Left colon (tissue), 2 donors: ENCODE measurements around the gene CLDN10. TPM values are rescaled to one million over a fixed set of nuclear protein-coding genes. Genes with fewer than 3 reads are reported as not detected.
"Not testable (repeated sequence)": the region's sequence is repeated elsewhere in the genome, so short reads cannot be mapped to it uniquely, and the experiment has no call there.

ENCODE experiments used
- ATAC-seq: fragments of 200-7000 bp; cut with Tn5 transposase; one replicate; pipeline ENCODE4 v1.9.1; 2020; ENCODE audit warnings: mild to moderate bottlenecking, moderate library complexity
- DNase-seq, 2 donors: peaks; one replicate each; pipeline ENCODE4 v3.0.0-alpha.2; 2020
- intact Hi-C, 2 donors: fragments of 100-400 bp; cut with DNase I in 1 of 2; cut with micrococcal nuclease in 1 of 2; formaldehyde crosslinking; loops; one replicate each; pipeline versions ENCODE4 v1.11.2 to v1.14.0; 2022; cut with DNase I, micrococcal nuclease
- total RNA-seq, 2 donors: library from RNA; stranded (reverse); fragmentation: NEBNext Ultra II Directional; extraction: Animal tissue kit (Norgen Biotek cat#: 25700); gene quantifications; one replicate each; pipeline ENCODE4 v1.2.1, GENCODE V29; 2021
- donor health status: DM: no; HTN: no; CAD: no.
- donor health status: DM: yes; HTN: yes; CAD: no.

The CLDN10 gene
- total RNA-seq, 2 donors from 2014 or later, result 0.28 TPM; not detected in 1

DNA sequence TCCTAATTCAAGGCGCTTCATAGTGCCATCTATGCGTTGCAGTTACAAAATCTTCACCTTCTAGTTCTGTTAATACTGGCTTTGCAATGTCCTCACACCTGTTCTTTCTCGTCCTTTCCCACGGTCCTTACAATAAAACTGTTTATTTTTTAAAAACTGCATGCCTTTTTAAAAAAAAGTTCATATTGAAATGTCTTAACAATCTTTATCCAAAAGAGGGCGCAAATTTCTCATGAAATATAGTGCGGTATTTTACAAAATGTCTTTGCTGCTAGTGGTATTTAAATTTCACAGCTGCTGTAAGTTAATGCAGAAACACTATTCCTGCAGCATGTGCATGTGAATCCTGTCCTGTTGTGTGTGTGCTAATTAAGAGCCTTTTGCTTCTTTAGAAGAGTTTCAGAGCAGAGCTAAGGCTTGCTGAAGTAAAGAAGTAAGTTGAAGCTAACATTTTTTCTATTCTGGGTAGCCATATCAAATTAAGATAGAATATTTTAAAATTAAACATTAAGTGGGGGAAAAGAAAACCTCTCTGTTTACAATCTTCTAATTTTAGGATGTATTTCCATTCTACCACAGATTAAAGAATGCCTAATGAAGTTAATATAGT is 15.8 kb upstream of the CLDN10 start:
- ATAC-seq, result no peak
- no peak for DNase-seq
- intact Hi-C loops, result no loop called here

DNA sequence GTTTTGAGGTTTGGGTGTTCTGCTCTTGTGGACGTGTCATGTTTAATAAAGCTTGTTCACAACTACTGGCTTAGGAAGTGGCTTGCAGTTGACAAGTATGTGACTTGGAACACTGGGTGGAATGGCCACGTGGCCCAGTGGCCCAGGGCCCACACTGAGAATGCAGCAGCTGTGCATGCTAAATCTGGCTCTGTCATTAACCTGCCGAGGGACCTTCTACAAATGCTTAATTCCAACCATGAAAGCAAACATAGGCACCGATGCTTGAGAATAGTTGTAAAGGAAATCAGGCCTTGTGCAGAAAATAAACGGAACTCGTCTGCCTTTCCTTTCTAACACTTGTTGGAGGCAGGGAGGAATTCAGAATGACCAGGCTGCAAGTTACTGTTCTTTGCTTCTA is 11.6 kb upstream of the CLDN10 start:
- DNase-seq (no peak), ATAC-seq (no peak)
- intact Hi-C loops, result no loop called here

- ATAC-seq (peak; percentile 66), DNase-seq (no peak)
- intact Hi-C loops, result no loop called here
Observed at GRCh38 chr13:95541308-95541707, 11.2 kb upstream of the CLDN10 start.

DNA sequence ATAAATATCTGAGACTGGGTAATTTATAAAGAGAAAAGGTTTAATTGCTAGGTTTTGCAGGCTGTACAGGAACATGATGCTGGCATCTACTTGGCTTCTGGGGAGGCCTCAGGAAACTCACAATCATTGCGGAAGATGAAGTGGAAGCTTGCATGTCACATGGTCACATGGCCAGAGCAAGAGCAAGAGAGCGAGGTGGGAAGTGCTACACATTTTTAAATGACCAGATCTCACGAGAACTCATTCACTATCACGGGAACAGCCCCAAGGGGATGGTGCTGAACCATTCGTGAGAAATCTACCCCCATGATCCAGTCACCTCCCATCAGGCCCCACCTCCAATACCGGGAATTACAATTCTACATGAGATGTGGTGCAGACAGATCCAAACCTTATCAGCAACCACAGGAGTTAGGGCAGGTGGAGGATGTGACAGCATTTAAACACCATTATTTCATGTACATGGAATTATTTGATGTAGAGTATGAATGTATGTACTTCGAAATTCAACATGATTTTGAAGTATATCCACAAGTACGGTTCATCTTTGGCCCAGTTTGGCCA is 10.5 kb upstream of the CLDN10 start:
- ATAC-seq (no peak), DNase-seq (no peak)
- intact Hi-C loops, result no loop called here

DNA sequence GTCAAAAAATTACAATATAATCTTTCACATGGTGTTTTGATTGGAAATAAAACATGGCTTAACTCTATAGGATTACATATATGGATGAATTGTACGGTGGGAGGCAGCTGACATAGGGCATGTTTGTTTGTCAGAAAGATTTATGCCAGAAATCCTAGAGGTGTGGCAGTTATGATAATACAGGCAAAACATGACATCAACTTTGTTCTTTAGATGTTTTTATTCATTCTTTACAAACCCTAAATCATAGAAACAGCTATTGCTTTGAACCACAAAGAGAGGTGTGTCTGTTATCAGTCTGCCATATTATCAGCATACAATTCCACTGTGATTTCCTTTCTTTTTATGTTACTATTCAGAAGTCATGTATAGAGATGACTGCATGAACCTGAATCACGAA is 8.2 kb upstream of the CLDN10 start:
- ATAC-seq, result peak; percentile 18
- intact Hi-C loops, result no loop called here

DNA sequence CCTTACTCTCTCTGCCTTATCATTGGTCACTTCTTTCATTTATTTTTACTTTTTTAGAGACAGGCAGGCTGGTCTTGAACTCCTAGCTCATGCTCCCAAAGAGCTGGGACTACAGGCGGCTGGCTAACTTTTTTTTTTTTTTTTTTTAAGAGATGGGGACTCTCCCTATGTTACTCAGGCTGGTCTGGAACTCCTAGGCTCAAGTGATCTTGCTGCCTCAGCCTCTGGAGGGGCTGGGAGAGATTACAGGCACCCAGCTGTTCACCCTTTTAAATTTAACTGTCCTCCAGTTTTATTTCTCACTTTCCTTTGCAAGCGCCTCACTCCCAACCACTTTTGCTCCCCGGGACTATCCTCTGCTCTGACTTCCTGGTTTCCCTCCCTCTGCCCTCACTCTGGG is 5.6 kb upstream of the CLDN10 start:
- ATAC-seq (no peak), DNase-seq (no peak)
- intact Hi-C loops, result no loop called here

More for the DNA sequence above, 8.2 kb upstream of the CLDN10 start:
- DNase-seq, result no peak

- no peak for ATAC-seq
- DNase-seq, result no peak
- intact Hi-C loops, result no loop called here
Observed at GRCh38 chr13:95547531-95548167, 4.9 kb upstream of the CLDN10 start.

DNA sequence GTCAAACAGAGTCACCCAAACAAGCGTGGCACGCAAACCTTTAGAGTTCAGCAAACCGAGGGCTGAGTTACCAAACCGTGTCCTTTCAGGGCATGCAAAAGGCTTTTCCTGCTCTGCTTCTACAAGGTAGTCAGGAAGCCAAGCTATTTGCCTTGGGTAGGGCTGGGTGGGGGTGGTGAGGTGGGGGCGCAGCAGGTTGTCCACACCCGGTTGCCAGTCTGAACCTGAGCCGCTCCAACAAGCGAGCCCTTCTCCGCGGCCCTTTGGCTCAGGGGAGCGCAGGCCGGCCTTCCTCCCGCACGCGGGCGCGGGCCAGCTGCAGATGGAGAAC is 347 bp upstream of the CLDN10 start:
- intact Hi-C loops, result no loop called here
- ATAC-seq (no peak), DNase-seq (no peak)

GRCh38 chr13:95553581-95554385 is 1.3 kb downstream of the CLDN10 start:
- intact Hi-C loops, result no loop called here
- DNase-seq (peak in 1 of 2 donors; percentile 11), ATAC-seq (peak; percentile 42)

DNA sequence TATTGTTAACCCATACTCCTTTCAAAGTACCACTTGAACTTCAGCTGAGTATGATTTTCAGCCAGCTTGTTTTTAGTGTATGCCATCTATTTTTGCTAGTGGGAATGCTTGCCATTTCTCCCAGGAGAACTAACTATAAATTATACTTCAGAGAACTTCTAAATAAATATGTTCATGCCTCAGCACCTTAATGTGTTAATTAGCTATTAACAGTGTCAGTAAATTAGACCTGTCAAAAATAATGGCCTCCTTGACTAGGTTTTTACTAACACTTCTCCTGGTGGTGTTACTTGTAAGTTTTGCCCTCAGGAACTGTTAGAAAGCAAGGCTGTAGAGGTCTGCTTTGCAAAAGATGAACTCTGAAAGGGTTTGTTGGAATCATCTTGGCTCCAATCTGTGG is 4.5 kb downstream of the CLDN10 start:
- intact Hi-C loops, result no loop called here
- ATAC-seq, result no peak
- DNase-seq, result no peak

DNA sequence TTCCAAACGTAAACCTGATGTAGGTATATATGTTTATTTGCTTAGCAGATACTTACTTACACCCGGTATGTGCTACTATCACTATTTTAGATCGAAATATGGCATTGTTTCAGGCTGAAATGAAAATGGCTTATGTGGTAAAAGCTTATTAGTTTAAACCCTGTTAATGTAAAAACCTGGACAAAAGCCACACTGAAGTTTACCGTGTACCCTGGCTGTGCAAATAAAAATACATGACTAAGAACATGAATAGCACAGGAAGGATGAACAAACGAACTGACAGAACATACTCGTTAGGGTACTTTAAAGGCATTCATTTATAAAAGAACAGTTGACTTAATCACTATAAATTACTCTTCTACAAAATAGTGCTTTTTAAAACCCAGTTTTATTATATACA is 6.6 kb downstream of the CLDN10 start:
- no peak for ATAC-seq
- DNase-seq, result no peak
- intact Hi-C loops, result no loop called here

GRCh38 chr13:95560387-95560786 is 7.9 kb downstream of the CLDN10 start:
- no peak for DNase-seq
- intact Hi-C loops, result no loop called here
- ATAC-seq, result no peak

DNA sequence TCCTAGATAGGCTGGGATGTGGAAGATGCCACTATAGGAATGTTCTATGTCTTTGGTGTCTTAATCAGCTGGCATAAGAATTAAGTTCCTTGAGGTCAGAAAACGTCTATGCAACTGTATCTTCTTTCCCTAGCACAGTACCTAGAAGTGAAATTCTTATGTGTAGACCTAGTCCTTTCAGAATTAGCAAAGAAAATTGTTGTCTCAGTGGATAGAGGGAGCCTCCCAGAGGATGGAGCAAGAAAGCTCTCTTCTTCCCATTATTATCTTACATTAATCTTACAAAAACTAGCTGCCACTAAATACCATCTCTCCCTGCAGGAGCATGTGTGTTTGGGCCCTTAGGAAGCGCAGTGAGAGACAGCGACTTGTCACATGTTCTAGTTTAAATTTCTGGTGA is 11.6 kb downstream of the CLDN10 start:
- DNase-seq, result no peak
- ATAC-seq, result no peak

DNA sequence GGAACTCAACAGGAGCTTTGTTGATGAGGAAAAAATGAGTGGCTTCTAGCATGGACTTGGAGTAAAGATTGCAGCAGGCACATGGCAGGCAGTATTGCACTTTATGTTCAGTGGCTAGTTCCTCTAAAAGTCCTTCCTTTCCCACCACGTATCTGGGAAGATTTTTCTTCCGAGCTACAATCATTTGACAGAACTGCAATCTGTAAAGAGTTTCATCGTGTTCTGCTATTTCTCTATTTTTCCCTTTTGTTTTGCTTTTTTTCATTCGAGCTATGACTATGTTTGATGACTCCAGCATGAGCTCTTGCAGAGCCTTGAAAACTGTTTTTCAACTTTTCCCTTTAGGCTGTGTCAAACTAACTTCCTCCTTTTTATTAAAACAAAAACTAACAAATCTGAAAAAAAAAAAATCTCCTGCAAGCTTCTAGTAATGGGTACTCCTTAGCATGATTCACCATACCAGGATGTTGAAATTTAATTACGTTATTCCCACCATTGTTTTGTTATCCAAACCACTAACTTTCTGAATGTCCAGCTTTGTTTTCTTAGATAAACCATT is 12.3 kb downstream of the CLDN10 start:
- intact Hi-C loops, result no loop called here
- DNase-seq (no peak), ATAC-seq (no peak)

More for the DNA sequence above, 11.6 kb downstream of the CLDN10 start:
- intact Hi-C loops, result no loop called here

GRCh38 chr13:95565758-95566157 is 13.2 kb downstream of the CLDN10 start:
- DNase-seq, intact Hi-C loops: not testable (repeated sequence)

DNA sequence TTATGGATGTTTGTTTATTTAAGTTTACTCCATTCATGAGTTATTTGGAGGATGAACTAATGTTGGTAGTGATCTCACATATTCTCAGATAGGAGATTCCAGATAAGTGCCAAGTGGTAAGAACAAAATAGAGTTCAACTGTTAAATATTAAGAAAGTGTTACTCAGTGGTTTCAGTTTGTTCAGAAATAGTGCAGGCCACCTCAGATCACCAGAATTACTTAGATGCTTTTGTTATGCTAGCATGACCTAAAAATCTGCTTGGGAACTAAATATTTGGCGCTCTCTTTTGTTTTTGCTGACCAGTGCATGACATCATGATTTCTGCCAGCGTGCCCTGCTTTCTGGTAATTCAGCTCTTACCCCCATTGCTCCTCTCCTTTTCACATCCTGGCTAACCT is 15.6 kb downstream of the CLDN10 start:
- DNase-seq, result no peak
- no peak for ATAC-seq
- intact Hi-C loops, result no loop called here

More at GRCh38 chr13:95565758-95566157, 13.2 kb downstream of the CLDN10 start:
- not testable (repeated sequence) for ATAC-seq

DNA sequence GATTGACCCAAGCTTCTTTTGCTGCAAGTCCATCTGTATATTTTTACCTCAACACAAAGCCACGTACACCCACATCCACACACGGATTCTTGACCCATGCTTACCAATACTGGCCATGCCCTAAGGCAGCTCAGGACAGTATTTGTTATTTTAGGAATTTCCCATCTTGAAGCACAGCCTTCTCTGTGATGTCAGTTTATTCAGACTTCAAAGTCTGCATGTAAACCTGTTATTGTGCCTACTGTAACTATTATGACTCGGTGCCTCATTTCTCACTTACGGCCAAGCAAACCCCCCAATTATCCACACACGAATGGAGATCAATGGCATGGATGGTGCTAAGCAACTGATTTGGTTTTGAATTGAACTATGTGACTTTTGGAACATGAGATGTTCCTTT is 17.5 kb downstream of the CLDN10 start:
- no peak for ATAC-seq
- intact Hi-C loops, result no loop called here
- no peak for DNase-seq

DNA sequence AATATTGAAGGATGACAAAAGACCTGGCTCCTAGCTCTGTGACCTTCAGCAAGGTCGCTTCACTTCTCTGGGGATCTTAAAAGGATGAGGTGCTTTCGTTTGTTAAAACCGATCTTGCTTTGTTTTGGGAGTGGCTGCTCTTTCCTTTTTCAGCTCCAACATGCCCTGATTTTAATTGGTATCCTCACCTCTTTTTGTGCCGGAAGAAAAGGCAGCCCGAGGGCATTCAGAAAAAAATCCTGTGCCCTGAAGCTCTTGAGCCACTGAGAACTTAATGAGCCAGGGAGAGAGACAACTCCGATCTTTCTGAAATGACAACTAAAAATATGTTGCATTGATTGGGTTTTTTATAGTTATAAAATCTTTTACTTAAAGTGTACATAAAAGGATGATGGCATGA is 19.4 kb downstream of the CLDN10 start:
- DNase-seq (no peak), ATAC-seq (no peak)
- intact Hi-C loops, result no loop called here

DNA sequence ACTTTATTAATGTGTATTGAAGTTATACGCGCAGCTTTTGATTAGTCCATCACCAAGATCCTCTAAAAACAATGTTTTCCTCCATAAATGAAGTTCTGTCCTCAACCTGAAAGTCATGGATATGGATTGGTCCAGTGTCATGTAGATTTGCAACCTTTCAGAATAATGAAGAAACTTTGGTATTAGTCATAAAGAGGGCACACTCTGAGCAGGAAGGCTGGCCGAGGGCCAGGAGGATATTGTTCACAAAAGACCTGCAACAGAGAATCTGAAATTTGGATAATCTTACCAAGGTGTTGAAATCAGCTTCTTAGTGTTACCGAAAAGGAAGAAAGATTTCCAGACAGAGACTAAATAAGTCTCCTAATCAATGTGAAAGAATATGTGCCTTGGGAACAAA is 20.7 kb downstream of the CLDN10 start:
- no peak for ATAC-seq
- DNase-seq, result no peak
- intact Hi-C loops, result no loop called here

GRCh38 chr13:95579303-95579702 is 26.8 kb downstream of the CLDN10 start:
- ATAC-seq (no peak), DNase-seq (no peak)
- intact Hi-C loops, result no loop called here
